Measurements from ENCODE around the gene SRSF5. TPM values are rescaled to one million over a fixed set of nuclear protein-coding genes. Genes with fewer than 3 reads are reported as not detected.

The SRSF5 gene
- total RNA-seq, 2 experiments from 2014 or later: 255 to 267 TPM

DNA sequence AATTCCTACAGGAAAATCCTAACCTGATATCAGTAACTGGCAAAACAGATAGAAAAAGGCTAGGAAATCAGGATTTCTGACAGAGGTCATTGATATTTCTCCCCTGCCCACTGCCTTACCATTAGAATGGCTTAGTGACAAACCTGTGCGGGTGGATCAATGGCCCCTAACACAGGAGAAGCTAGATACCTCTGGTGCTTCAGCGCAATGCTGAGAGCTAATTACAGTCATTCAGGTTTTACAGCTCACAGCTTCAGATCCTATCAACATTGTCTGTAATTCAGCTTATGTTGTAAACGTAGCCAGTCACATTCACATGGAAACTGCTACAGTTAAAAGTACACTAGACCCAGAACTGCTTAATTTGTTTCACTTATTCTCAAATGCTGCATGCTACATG lies 47.5 kb downstream of the SRSF5 start:
- Mint-ChIP-seq H3K36me3 (ENCODE audit: low read depth) (no peaks in the 10 kb centered on the region), H3K9me3 (no peaks in the 10 kb centered on the region), H3K4me1 (ENCODE audit: low read depth) (no peaks in the 10 kb centered on the region), H3K27ac (no peak overlapping the region), H3K4me3 (no peak overlapping the region), H3K27me3 (peaks cover 2% of the 10 kb centered on the region)
- no peak for ATAC-seq
- ChIA-PET CTCF (interaction anchor here (1.9 kb wide), 1 partner anchor 214 kb away, joined by 8 read pairs; no protein-coding TSS in a partner anchor), POLR2A (no interaction called here)
- TF ChIP-seq, protein P1, sequence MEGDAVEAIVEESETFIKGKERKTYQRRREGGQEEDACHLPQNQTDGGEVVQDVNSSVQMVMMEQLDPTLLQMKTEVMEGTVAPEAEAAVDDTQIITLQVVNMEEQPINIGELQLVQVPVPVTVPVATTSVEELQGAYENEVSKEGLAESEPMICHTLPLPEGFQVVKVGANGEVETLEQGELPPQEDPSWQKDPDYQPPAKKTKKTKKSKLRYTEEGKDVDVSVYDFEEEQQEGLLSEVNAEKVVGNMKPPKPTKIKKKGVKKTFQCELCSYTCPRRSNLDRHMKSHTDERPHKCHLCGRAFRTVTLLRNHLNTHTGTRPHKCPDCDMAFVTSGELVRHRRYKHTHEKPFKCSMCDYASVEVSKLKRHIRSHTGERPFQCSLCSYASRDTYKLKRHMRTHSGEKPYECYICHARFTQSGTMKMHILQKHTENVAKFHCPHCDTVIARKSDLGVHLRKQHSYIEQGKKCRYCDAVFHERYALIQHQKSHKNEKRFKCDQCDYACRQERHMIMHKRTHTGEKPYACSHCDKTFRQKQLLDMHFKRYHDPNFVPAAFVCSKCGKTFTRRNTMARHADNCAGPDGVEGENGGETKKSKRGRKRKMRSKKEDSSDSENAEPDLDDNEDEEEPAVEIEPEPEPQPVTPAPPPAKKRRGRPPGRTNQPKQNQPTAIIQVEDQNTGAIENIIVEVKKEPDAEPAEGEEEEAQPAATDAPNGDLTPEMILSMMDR (IDR thresholded peaks at IDR 0.05): no peak
- DNase-seq: no peak
- intact Hi-C loops (cut with micrococcal nuclease): no loop called here

DNA sequence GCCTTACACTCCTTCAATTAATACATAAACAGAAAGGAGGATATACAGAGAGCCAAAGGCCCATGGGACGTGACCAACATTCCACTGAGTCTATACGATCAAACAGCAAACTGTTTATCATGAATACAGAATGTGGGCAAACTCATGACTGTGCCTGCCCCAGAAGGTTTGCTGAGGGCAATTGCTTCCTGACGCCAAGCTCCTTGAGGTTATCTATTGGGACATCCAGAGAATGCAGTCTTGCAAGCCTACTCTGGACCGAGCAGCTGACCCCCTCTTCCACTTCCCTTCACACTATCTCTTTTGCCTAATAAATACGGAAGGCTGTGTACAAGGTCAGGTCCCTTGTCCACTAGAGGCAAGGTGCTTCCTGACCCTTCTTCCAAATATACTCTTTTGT lies 48.6 kb downstream of the SRSF5 start:
- intact Hi-C loops (cut with micrococcal nuclease): no loop called here
- Mint-ChIP-seq H3K4me1 (ENCODE audit: low read depth) (no peaks in the 10 kb centered on the region), H3K27ac (no peak overlapping the region), H3K36me3 (ENCODE audit: low read depth) (no peaks in the 10 kb centered on the region), H3K9me3 (no peaks in the 10 kb centered on the region), H3K4me3 (no peak overlapping the region), H3K27me3 (peaks cover 2% of the 10 kb centered on the region)
- ChIA-PET CTCF (interaction anchor here (6.3 kb wide), 1 partner anchor 213 kb away, joined by 71 read pairs; no protein-coding TSS in a partner anchor), POLR2A (no interaction called here)
- ATAC-seq (no peak), DNase-seq (no peak)
- TF ChIP-seq, protein P1 (IDR thresholded peaks at IDR 0.05): no peak

DNA sequence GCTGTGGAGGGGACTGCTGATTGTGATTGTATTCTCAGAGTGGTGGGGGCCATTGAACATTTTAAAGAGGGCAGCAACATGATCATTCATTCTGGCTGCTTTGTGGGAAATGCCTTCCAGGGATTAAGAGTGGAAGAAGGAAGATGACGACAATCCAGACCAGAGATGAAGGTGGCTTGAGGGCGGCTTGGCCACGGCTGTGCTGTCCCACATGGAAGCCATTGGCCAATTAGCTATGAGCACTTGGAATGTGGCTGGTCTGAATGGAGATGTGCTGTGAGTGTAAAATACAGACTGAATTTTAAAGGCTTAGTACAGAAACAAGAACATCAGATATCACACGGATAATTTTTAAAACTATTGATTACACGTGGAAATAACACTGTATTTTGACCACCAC lies 49.3 kb downstream of the SRSF5 start:
- intact Hi-C loops (cut with micrococcal nuclease): no loop called here
- no peak overlapping the region for H3K4me3 Mint-ChIP-seq
- CTCF ChIA-PET: interaction anchor here (6.3 kb wide), 1 partner anchor 212 kb away, joined by 71 read pairs; no protein-coding TSS in a partner anchor
- peaks cover 2% of the 10 kb centered on the region for H3K27me3 Mint-ChIP-seq
- no peaks in the 10 kb centered on the region for H3K4me1 Mint-ChIP-seq (ENCODE audit: low read depth)
- DNase-seq: no peak
- H3K27ac Mint-ChIP-seq: no peak overlapping the region
- no peak for ATAC-seq
- POLR2A ChIA-PET: no interaction called here
- H3K36me3 Mint-ChIP-seq (ENCODE audit: low read depth): no peaks in the 10 kb centered on the region
- TF ChIP-seq, protein P1 (IDR thresholded peaks at IDR 0.05): no peak
- no peaks in the 10 kb centered on the region for H3K9me3 Mint-ChIP-seq

GRCh38 chr14:69818758-69819191 lies 51.8 kb downstream of the SRSF5 start:
- DNase-seq (peak; percentile 61), ATAC-seq (peak; percentile 88)
- TF ChIP-seq, protein P1 (IDR thresholded peaks at IDR 0.05): peak; percentile 67
- intact Hi-C loops (cut with micrococcal nuclease): loop anchor here (2.0 kb wide), 2 partner anchors 208 to 256 kb away; no protein-coding TSS in a partner anchor
- POLR2A ChIA-PET: interaction anchor here (1.0 kb wide), 1 partner anchor 26 kb away, joined by 3 read pairs; no protein-coding TSS in a partner anchor
- CTCF ChIA-PET: interaction anchor here (0.7 to 6.3 kb wide), 28 partner anchors 8 to 499 kb away, joined by 3 to 71 read pairs (median 5); no protein-coding TSS in a partner anchor
- Mint-ChIP-seq H3K27me3 (peaks cover 2% of the 10 kb centered on the region), H3K36me3 (ENCODE audit: low read depth) (no peaks in the 10 kb centered on the region), H3K4me3 (no peak overlapping the region), H3K27ac (no peak overlapping the region), H3K4me1 (ENCODE audit: low read depth) (no peaks in the 10 kb centered on the region), H3K9me3 (no peaks in the 10 kb centered on the region)

GRCh38 chr14:69819607-69820006 lies 52.7 kb downstream of the SRSF5 start:
- intact Hi-C loops (cut with micrococcal nuclease): loop anchor here (2.0 kb wide), 2 partner anchors 207 to 255 kb away; no protein-coding TSS in a partner anchor
- no peak overlapping the region for H3K27ac Mint-ChIP-seq
- H3K4me3 Mint-ChIP-seq: no peak overlapping the region
- TF ChIP-seq, protein P1 (IDR thresholded peaks at IDR 0.05): no peak
- ATAC-seq (no peak), DNase-seq (no peak)
- POLR2A ChIA-PET: no interaction called here
- H3K4me1 Mint-ChIP-seq (ENCODE audit: low read depth): no peaks in the 10 kb centered on the region
- CTCF ChIA-PET: interaction anchor here (2.5 to 6.3 kb wide), 3 partner anchors 11 to 254 kb away, joined by 16 to 71 read pairs (median 21); no protein-coding TSS in a partner anchor
- H3K36me3 Mint-ChIP-seq (ENCODE audit: low read depth): no peaks in the 10 kb centered on the region
- peaks cover 2% of the 10 kb centered on the region for H3K27me3 Mint-ChIP-seq
- no peaks in the 10 kb centered on the region for H3K9me3 Mint-ChIP-seq

Data from activated CD8-positive, alpha-beta T cell treated with anti-CD3 and anti-CD28 coated beads for 36 hours (primary cell).